Stimulated activated CD4-positive, alpha-beta T cell treated with anti-CD3 and anti-CD28 coated beads, Interleukin-15, amount 100 ng/mL, for 48 hours (primary cell): ENCODE data around the gene ZNF282.
A peak's percentile ranks its signal among the peaks of the same experiment; 100 is the strongest.

Experiments used
- DNase-seq, 2 donors: peaks; one replicate each; pipeline ENCODE4 v3.0.0-alpha.2; 2020; ENCODE audit warnings: low read depth in 2 of 2

ZNF282 gene

DNA sequence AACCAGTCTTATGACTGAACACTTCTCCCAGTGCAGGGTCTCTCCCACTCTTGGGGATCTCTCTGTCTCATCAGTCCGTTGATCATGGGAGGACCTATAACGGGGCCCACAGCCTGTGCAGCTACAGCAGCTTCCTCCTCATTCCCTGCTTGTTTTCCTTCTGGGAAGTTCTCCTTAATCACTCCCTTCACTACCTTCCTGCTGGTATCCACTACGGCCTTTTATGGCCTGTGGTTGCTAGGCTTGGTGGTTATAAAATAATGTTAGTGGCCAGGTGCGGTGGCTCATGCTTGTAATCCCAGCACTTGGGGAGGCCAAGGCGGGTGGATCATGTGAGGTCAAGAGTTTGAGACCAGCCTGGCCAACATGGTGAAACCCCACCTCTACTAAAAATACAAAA is 3.5 kb upstream of the ZNF282 start:
- no peak for DNase-seq

DNA sequence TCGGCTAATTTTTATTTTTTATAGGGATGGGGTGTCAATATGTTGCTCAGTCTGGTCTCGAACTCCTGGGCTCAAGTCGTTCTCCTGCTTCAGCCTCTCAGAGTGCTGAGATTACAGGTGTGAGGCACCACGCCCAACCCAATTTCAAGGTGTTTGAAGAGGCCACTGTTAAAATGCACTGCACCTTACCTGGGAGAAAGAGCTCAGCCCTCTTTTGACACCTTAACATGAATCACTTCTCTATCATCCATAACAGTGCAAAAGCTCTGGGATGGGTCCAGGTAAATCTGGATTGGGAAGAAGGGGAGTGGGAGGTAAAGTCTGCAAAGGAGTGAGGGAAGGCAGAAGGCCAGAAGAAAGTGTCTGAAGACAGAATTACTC is 557 bp upstream of the ZNF282 start:
- no peak for DNase-seq

DNA sequence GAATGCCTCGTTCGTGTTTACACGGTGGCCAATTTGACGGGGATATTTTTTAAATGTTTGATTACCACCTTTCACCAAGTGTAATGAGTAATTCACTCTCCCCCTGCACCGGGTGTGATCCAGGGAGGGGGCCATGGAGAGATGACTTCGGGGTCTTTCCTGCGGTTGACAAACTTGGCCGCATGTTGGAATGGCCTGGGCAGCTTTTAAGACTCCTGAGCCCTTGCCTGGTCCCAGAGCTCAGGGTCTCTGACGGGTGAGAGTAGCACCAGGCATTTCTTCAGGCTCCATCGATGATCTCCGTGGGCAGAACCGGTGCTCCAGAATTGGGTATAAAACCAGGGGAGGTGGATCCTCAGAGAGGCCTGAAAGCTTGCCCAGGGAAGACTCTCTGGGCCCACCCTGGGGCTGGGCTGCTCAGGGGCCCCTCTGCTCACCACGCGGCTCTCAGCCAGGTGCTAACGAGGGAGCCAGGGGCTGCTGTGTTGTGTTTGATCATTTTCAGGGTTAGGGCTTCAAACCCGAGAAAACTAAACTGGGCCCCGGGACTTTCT is 882 bp downstream of the ZNF282 start:
- no peak for DNase-seq

DNA sequence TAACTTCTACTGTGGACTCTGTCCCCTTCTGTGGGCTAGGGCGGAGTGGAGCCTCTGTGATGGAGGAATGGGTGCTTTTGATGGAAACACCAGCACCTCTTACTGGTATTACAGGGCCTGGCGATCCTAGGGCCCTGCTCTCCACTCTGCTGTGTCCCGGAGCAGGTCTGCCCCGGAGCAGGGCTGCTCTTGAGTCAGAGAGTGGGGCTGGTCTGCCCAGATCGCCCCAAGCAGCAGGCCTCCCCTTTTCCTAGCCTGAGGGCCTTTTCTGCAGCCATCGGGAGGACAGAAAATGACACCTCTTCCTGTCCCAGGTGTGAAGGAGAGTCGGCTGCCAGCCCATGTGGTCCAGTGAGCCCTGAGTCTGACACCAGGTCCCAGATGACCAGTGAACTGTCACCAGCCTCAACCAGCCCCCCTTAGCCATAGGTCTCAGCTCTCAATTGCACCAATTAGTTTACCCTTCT is 1.4 kb downstream of the ZNF282 start:
- DNase-seq: no peak

DNA sequence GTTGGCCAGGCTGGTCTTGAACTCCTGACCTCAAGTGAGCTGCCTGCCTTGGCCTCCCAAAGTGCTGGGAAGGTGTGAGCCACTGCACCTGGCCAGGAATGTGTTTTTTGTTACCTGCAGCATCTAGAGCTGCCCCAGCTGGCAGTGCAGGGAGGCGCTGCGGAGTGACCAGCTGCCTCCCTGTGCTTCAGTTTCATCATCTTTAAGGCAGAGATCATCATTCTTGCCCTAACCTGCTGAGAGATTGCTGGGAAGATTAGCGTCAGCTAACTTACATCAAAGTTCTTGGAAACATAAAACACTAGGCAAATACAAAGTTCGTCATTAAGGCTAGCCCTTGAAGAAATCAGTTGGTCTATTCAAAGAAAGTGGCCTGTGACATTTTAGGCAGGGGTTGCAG is 2.3 kb downstream of the ZNF282 start:
- DNase-seq: no peak

DNA sequence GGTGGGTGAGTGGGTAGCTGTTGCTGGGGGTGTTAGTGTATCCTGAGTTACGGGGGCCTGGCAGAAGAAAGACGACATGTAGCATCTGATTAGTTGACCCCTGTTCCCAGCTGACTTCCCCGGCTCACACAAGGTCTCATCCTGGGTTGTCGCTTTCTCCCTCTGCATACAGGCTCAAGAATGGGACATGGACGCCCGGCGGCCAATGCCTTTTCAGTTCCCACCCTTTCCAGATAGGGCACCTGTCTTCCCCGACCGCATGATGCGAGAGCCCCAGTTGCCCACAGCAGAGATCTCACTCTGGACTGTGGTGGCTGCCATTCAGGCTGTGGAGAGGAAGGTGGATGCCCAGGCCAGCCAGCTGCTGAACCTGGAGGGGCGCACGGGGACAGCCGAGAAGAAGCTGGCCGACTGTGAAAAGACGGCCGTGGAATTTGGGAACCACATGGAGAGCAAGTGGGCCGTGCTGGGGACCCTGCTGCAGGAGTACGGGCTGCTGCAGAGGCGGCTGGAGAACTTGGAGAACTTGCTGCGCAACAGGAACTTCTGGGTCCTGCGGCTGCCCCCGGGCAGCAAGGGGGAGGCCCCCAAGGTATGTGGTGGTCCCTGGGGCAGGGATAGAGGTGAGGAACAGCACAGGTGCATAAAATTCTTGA is 2.9 kb downstream of the ZNF282 start:
- DNase-seq: no peak

DNA sequence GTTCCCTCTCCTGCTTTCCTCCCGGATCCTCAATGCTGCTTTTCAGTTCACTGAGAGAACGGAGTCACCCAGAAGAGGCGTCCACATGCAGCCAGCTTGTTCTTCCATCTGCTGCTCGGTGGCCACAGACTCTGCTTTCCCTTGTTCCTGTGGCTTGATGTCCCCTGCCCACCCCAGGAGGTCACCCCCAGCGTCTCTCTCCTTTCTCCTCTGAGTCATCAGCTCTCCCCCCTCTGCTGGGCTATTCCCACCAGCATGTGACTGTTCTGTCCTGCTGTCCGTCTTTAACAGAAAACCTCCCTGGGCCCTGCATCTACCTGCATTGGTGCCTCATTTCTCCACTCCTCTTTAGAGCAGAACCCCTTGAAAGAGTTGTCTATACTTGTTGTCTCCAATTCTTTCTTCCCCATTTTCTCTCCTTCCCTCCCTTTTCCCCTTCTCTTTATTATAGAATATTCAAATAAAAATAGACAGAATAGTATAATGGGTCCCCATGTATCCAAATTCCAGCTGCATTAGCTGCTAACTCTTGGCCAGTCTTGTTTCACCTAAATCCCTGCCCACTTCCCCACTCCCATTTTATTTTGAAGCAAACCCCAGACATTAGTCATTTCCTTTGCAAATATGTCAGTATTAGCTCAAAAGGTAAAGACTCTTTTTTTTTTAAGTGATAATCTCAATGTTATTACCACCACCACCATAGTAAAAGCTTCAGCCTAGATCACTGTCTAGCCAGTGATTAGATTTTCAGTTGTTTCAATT is 4.1 kb downstream of the ZNF282 start:
- no peak for DNase-seq

DNA sequence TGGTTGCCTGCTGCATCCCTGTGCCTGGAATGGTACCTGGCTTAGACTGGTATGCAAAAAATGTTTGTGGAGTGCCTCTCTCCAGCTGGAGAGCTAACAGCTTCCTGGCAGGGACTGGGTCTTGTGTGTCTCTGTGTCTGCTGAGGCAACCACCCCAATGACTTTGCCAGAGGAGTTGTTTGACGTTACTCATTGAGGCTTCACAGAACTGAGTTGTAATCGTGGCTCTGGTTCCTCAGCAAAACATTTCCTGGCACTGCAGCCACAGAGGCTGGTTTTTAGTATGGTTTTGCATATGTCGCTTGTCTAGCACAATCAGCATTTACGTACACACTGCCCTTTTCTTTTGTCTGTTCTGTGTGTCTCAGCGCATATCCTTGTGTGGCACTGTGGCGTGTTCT is 7.5 kb downstream of the ZNF282 start:
- DNase-seq: peak in 1 of 2 donors; percentile 25

DNA sequence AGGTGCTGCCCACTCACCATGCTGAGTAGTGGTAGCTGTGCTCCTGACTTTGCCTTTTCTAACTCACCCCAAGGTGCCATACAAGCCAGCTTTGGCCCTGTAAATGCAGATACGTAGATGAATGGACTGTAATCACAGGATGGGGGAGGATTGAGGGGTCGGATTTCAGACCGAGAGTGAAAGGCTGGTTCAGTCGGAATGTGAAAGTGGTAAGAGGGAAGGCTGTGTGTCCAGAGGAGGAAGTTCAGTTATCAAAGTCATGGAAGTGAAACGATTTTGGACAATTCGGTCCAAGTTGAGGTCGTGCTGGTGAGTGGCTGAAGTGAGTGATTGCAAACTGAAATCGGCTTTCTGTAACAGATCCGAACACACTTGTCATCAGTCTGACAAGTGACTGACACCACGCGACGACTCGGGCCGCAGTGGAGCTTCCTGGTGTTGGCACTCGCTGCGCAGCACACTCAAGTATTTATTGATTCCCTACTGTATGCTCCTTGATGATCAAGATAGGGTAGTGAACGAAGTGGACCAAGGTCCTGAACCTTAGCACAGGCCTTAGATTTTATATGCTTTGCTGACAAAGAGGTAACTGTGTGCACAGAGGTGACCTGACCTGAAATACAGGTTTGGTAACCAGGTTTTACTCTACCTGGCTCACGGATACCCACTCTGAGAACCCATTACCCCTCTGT is 10.5 kb downstream of the ZNF282 start:
- DNase-seq: no peak

DNA sequence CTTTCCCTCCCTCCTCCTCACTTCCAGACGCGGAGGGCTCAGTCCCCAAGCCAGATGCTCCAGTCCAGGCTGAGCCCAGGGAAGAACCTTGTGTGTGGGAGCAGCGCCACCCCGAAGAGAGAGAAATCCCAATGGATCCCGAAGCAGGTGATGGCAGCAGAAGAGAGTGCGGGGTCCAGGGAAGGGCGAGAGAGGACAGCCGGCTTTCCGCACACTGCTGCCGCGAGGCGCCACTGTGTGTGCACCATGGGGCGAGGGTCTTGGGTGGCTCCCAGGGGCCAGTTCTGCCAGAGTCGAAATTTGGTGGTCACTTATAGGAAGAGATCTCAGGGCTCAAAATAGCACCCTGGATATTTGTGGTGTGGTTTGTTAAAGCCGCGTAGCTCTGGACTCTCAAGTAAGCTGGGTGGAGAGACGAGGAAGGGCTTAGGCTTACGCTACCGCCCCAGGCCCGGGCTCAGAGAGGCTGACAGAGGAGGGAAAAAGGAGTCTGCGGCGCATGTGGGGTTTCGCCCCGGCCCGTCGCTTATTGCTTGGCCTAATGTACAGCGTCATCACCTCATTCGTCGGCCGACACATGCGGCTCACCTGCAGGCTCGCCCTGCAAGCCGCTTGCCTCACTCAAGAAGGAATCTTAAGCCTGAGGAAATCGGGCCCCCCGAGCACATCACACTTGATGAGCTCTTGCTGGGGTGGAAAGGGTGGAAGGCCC is 12.1 kb downstream of the ZNF282 start:
- no peak for DNase-seq

DNA sequence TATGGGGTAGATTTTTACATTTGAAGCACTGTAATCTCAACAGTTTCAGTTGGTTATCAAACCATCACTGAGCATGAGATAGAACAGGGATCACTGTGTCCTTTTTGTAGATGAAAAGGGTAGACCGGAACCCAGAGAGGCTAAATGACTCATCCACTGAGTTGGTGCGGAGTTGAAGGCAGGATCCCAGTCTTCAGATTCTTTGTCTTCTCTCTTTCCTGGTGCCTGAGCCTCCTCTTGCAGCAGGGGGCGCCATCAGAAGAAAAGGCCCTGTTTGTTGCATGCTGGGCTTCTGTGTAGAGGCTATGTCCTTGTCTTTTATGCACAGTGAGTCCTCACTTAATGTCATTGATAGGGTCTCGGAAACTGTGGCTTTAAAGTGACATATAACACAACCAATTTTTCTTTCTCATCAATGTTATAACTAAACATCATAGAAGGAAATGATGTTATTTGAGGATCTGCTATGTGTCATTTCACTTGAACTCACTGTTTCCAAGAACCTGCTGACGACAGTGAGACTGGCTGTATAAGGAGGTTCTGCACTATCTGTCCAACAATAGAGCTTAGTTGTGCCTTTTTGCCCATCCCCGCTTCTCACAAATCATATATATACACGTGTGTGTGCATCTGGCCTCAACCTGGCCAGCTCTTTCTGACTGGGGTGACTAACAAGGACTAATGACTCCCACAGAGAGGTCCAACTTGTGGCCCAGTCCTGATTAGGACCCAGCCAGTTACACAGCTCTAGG is 14.3 kb downstream of the ZNF282 start:
- peak; percentile 83 to 88 for DNase-seq

DNA sequence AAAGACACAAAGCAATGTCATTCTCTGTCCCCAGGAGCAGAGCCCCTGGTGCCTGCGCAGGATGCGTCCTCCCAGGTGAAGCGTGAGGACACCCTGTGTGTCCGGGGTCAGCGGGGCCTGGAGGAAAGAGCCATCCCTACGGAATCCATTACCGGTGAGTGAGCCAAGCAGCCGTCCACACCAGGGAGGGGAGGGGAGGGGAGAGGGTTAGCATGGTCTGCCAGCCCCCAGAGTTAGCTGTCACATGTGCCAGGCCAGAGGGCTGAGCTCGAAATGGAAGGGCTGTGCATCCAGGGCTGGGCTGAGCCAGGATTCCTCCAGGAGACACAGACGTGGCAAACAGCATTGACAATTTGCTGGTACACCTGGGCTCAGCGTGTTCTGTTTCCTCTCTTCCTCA is 15.2 kb downstream of the ZNF282 start:
- no peak for DNase-seq

DNA sequence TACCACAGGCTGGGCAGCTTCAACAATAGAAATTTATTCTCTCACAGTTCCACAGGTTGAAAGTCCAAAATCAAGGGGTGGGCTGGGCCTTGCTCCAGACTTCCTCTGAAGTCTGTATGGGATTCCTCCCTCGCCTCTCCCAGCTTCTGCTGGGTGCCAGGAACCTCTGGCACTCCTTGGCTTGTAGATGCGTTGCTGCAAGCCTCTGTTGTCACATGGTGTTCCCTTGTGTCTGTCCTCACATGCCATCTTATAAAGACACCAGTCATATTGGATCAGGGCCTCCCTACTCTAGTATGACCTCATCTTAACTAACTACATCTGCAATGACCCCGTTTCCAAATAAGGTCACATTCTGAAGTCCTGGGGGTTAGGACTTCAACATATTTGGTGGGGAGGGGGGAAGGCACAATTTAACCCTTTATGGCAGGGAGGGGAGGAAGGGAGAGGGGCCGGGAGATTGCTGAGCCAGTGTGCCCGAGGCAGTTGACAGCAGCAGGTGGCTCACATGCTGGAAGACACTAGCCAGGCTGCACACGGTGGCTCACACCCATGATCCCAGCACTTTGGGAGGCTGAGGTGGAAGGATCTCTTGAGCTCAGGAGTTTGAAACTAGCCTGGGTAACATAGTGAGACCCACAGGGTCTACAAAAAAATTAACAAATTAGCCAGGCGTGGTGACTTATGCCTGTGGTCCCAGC is 18.8 kb downstream of the ZNF282 start:
- no peak for DNase-seq

DNA sequence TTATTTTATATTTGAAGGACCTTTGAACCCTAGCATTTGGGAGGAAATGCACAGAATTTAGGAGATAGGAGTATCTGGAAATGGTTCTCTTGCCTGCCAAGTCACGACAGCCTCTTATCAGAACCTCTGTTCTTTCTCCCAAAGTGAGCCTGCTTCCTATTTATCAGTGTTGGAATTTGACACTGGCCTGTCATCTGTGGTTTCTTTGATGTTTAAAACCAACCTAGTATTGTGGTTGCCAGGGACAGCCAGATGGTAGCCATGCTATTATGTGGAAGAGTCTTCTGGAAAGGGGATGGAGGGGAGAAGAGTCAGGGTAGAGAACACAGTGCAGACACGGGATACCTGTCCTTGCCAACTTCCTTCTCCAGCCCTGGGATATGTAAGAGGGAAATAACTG is 21.1 kb downstream of the ZNF282 start:
- DNase-seq: no peak

DNA sequence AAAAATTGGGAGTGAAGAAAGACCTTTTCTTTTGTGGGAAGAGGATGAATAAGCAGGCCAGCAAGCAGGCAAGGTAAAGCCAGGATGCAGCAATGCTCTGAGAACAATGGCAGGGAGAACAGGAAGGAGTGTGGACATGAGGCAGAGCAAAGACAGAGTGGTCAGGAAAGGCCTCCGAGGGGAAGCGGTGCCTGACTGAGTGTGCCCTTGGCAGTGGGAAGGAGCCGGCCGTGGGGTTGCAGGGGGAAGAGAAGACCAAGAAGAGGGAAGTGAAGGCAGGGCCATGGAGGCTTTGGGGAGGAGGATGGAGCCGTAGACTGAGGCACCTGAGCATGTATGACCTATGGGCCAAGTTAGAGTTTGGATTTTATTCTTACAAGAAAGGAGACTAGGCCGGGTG is 22.2 kb downstream of the ZNF282 start:
- no peak for DNase-seq

DNA sequence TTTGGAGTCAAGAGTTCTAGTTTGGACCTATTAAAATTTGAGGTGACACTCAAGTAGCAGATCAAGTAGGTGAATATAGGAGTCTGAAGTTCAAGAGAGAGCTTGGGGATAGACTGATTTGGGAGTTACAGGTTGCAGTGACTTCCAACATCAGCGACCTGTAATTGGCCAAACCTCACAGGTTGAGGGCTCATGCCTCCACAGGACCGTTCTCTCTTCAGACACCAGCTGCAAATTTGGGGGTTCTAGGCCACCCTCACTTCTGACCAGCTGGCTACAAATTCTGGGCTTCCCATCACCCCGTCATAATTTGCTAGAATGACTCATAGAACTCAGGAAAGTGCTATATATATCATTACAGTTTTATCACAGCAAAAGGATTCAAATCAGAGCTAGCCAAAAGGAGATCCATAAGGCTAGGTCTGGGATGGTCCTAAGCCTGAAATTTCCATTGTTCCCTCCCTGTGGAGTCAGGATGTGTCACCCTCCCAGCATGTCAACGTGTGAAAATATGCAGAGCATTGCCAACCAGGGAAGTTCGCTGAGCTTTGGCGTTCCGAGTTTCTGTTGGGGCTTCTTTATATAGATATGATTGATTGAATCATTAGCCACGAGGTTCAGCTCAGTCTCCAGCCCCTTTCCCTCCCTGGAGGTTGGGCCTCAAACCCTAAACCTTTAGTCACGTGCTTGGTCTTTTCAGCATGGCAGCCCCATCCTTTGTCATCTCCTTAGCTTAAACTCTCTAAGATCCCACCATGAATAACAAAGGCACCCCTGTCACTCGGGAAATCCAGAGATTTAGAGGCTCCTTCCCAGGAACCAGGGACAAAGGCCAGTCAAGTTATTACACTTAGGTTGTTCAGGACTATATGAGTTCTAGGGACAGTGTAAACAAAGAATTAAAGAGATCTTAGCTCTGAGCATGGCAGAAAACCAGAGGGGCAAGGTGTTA is 23.4 kb downstream of the ZNF282 start:
- no peak for DNase-seq

DNA sequence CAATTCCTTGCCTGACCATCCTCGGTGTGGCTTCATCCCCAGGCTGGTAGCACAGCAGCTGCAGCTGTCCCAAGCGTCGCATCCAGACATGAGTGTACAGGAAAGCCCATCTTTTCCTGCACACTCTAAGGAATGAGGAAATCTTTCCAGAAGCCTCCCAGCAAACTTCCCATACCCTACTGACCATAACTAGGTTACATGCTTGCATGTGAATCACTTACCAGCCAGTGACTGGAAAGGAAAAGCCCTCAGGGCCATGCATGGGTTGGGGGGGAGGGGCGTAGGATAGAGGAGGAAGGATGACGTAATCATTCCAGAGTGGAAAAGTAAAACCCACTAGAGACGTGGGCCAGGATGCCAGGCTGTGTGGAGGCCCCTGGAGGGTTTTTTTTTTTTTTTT is 25.2 kb downstream of the ZNF282 start:
- DNase-seq: no peak

DNA sequence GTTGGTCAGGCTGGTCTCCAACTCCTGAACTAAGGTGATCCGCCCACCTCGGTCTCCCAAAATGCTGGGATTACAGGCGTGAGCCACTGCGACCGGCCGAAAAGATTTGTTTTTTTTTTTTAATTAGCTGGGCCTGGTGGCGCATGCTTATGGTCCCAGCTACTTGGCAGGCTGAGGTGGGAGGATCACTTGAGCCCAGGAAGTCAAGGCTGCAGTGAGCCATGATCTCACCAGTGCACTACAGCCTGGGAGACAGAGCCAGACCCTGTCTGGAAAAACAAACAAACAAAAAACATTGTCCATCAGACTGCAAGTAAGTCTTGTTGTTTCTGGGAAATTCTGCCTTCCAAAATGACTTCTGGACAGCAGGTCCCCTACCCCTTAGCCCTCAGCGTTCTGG is 27.8 kb downstream of the ZNF282 start:
- no peak for DNase-seq

DNA sequence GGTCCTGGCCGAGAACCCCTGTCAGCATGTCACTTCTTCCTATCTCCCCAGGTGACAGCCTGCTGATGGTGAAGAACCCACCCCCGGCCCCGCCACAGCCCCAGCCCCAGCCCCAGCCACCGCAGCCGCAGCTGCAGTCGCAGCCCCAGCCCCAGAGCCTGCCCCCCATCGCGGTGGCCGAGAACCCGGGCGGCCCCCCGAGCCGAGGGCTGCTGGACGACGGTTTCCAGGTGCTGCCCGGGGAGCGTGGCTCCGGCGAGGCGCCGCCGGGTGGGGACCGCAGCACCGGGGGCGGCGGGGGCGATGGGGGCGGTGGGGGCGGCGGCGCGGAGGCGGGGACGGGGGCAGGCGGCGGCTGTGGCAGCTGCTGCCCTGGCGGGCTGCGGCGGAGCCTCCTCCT is 28.4 kb downstream of the ZNF282 start:
- DNase-seq: no peak

DNA sequence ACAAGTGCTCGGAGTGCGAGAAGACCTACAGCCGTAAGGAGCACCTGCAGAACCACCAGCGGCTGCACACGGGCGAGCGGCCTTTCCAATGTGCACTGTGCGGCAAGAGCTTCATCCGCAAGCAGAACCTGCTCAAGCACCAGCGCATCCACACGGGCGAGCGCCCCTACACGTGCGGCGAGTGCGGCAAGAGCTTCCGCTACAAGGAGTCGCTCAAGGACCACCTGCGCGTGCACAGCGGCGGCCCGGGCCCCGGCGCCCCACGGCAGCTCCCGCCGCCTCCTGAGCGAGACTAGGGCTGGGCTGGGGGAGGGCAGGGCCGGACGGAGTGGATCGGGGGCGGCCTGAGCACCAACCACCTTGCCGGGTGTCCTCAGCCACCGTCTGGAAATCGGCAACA is 29.0 kb downstream of the ZNF282 start:
- DNase-seq: no peak
